ENCODE data around the gene CDH13. TPM values are rescaled to one million over a fixed set of nuclear protein-coding genes. Genes with fewer than 3 reads are reported as not detected.
A peak's percentile ranks its signal among the peaks of the same experiment; 100 is the strongest.

Gene CDH13
- total RNA-seq, 1 donor from 2014 or later = 161 TPM

DNA sequence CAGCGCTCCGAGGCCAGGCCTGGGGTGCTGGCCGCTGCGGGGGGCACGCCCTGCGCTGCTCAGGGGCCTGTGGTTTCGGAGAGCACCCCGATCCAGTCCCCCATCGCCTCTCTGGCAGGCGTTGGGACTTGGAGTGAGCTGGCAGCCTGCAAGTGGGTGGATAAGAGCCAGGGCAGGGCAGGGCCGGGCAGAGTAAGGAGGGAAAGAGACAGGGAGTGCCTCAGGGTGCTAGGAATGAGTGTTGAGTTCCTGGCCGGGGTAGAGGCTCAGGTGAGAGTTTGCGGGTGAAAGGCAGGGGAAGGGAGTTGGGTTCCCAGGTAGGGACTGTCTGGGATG, 1.3 kb downstream of the CDH13 start:
- H3K4me3 ChIP-seq = peak overlapping the region; percentile 90
- DNase-seq = peak; percentile 45
- peak overlapping the region; percentile 95 for H3K27ac ChIP-seq (replicated peaks)
- H3K36me3 ChIP-seq = no peaks in the 10 kb centered on the region
- TF ChIP-seq, protein P1, sequence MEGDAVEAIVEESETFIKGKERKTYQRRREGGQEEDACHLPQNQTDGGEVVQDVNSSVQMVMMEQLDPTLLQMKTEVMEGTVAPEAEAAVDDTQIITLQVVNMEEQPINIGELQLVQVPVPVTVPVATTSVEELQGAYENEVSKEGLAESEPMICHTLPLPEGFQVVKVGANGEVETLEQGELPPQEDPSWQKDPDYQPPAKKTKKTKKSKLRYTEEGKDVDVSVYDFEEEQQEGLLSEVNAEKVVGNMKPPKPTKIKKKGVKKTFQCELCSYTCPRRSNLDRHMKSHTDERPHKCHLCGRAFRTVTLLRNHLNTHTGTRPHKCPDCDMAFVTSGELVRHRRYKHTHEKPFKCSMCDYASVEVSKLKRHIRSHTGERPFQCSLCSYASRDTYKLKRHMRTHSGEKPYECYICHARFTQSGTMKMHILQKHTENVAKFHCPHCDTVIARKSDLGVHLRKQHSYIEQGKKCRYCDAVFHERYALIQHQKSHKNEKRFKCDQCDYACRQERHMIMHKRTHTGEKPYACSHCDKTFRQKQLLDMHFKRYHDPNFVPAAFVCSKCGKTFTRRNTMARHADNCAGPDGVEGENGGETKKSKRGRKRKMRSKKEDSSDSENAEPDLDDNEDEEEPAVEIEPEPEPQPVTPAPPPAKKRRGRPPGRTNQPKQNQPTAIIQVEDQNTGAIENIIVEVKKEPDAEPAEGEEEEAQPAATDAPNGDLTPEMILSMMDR (IDR thresholded peaks at IDR 0.05; ENCODE audit: borderline replicate concordance) = no peak
- H3K9me3 ChIP-seq (replicated peaks) = no peaks in the 10 kb centered on the region
- H3K27me3 ChIP-seq (ENCODE audit: low read depth) = peaks cover 3% of the 10 kb centered on the region
- peaks cover 80% of the 10 kb centered on the region for H3K4me1 ChIP-seq
- intact Hi-C loops (cut with micrococcal nuclease) = no loop called here

DNA sequence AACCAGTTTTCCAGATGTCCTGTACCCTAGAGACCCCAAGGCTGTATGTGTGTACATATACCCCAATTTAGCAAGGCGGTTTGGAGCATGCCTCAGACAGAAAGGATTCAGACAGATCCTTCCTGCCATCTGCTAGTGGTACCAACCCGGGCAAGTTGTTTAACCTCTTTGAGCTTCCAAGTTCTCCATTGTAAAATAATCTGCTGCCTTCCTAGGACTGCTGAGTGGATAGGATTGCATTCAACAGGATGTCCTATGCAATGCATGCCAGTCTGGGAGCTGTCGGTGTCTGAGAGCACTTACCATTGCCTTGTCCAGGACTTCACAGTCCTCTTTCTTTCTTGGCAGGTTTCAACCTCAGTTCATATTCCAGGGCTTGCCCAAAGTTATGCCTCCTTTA, 1.9 kb downstream of the CDH13 start:
- H3K4me1 ChIP-seq = peaks cover 87% of the 10 kb centered on the region

DNA sequence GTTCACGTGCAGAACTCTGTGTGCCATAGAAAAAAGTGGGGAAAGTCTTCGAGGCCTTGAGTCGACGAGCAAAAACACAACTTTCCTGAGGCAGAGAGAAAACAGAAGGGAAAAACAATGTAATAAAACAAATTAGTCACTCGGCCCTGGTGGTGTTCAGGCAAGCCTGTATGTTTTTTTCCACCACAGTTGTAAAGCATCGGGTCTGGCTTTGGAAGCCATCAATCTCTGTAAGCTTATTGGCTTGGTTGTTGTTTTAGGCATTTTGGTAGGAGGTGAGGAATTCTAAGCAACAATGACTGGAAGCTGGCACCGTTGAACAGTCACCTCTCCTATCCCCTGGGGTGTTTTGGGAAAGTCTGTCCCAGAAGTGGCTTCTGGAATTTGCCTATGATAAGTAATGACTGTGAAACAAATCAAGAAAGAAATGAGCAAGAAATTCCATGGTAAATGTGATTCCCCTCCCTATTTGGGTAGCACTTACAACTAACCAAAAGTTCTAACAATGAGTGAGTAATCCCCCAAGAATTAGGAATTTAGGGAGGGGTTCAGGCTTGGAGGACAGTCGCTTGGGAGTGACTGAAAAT, 2.8 kb downstream of the CDH13 start:
- Histone ChIP-seq H3K27ac (replicated peaks) (peak overlapping the region; percentile 95), H3K4me1 (peaks cover 95% of the 10 kb centered on the region), H3K27me3 (ENCODE audit: low read depth) (peaks cover 3% of the 10 kb centered on the region)

More for the DNA sequence above, 1.9 kb downstream of the CDH13 start:
- intact Hi-C loops (cut with micrococcal nuclease) = no loop called here
- Histone ChIP-seq H3K4me3 (peak overlapping the region; percentile 90), H3K36me3 (no peaks in the 10 kb centered on the region), H3K27me3 (ENCODE audit: low read depth) (peaks cover 3% of the 10 kb centered on the region), H3K27ac (replicated peaks) (peak overlapping the region; percentile 95), H3K9me3 (replicated peaks) (no peaks in the 10 kb centered on the region)
- TF ChIP-seq, protein P1 (IDR thresholded peaks at IDR 0.05; ENCODE audit: borderline replicate concordance) = no peak
- no peak for DNase-seq

DNA sequence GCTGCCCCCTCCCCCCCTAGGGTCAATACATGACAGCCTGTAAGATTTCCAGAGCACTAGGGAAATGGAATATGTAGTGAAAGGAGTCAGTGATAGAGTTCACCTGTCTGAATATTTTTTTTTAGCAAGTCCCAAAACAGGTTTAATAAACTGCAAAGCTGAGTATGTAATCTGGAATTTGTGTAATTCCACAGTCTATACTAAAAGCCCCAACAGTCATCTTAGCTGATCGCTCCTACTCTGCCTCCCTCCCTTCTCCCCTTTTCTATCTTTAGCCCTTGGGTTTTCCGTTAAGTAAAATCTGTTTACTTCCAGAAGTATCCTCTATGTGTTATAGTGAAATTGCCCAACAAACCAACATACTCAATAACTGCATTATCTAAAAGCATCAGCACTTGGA, 3.5 kb downstream of the CDH13 start:
- H3K27me3 ChIP-seq (ENCODE audit: low read depth) = peaks cover 3% of the 10 kb centered on the region
- TF ChIP-seq, protein P1 (IDR thresholded peaks at IDR 0.05; ENCODE audit: borderline replicate concordance) = no peak
- intact Hi-C loops (cut with micrococcal nuclease) = loop anchor here (5.0 to 10.0 kb wide), 2 partner anchors 67 to 125 kb away; no protein-coding TSS in a partner anchor
- peaks cover 100% of the 10 kb centered on the region for H3K4me1 ChIP-seq
- H3K9me3 ChIP-seq (replicated peaks) = no peaks in the 10 kb centered on the region
- no peaks in the 10 kb centered on the region for H3K36me3 ChIP-seq
- H3K27ac ChIP-seq (replicated peaks) = peak overlapping the region; percentile 95
- DNase-seq = no peak
- H3K4me3 ChIP-seq = peak overlapping the region; percentile 90

More for the DNA sequence above, 2.8 kb downstream of the CDH13 start:
- TF ChIP-seq, protein P1 (IDR thresholded peaks at IDR 0.05; ENCODE audit: borderline replicate concordance) = no peak
- Histone ChIP-seq H3K9me3 (replicated peaks) (no peaks in the 10 kb centered on the region), H3K4me3 (peak overlapping the region; percentile 90), H3K36me3 (no peaks in the 10 kb centered on the region)
- no peak for DNase-seq
- intact Hi-C loops (cut with micrococcal nuclease) = loop anchor here (5.0 to 10.0 kb wide), 2 partner anchors 68 to 125 kb away; no protein-coding TSS in a partner anchor

DNA sequence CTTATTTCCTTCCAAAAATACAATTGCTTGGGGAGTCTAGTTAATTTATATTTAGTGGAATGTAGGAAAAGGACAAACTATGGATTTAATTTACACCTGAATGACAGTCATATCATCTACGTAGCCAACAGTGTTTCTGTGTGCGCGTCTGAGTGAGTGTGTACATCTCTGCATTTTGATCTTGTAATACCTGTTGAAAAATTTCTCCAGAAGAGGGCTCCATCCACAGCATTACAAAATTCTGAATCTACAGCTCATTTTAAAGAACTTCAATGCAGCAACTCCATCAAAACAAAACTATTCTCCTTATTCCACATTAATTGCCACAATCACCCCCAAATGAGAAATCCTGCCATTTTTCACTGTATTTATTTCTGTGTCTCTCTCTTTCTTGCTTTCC, 3.9 kb downstream of the CDH13 start:
- Histone ChIP-seq H3K36me3 (no peaks in the 10 kb centered on the region), H3K9me3 (replicated peaks) (no peaks in the 10 kb centered on the region), H3K27ac (replicated peaks) (peak overlapping the region; percentile 95), H3K4me1 (peaks cover 100% of the 10 kb centered on the region), H3K27me3 (ENCODE audit: low read depth) (peaks cover 3% of the 10 kb centered on the region), H3K4me3 (peak overlapping the region; percentile 90)
- TF ChIP-seq, protein P1 (IDR thresholded peaks at IDR 0.05; ENCODE audit: borderline replicate concordance) = peak; percentile 51
- no peak for DNase-seq
- intact Hi-C loops (cut with micrococcal nuclease) = loop anchor here (5.0 to 10.0 kb wide), 2 partner anchors 67 to 124 kb away; no protein-coding TSS in a partner anchor

All from left ventricle myocardium inferior (tissue), 1 donor.